Hair follicle dermal papilla cell (primary cell): ENCODE data around the gene PER1. TPM values are rescaled to one million over a fixed set of nuclear protein-coding genes. Genes with fewer than 3 reads are reported as not detected.

Experiments used
- total RNA-seq: library from RNA; depleted of rRNA; stranded (reverse); fragments of >200 nt; gene quantifications from 2 replicates; pipeline ENCODE4 v1.2.3, GENCODE V29; 2012

Gene PER1, protein sequence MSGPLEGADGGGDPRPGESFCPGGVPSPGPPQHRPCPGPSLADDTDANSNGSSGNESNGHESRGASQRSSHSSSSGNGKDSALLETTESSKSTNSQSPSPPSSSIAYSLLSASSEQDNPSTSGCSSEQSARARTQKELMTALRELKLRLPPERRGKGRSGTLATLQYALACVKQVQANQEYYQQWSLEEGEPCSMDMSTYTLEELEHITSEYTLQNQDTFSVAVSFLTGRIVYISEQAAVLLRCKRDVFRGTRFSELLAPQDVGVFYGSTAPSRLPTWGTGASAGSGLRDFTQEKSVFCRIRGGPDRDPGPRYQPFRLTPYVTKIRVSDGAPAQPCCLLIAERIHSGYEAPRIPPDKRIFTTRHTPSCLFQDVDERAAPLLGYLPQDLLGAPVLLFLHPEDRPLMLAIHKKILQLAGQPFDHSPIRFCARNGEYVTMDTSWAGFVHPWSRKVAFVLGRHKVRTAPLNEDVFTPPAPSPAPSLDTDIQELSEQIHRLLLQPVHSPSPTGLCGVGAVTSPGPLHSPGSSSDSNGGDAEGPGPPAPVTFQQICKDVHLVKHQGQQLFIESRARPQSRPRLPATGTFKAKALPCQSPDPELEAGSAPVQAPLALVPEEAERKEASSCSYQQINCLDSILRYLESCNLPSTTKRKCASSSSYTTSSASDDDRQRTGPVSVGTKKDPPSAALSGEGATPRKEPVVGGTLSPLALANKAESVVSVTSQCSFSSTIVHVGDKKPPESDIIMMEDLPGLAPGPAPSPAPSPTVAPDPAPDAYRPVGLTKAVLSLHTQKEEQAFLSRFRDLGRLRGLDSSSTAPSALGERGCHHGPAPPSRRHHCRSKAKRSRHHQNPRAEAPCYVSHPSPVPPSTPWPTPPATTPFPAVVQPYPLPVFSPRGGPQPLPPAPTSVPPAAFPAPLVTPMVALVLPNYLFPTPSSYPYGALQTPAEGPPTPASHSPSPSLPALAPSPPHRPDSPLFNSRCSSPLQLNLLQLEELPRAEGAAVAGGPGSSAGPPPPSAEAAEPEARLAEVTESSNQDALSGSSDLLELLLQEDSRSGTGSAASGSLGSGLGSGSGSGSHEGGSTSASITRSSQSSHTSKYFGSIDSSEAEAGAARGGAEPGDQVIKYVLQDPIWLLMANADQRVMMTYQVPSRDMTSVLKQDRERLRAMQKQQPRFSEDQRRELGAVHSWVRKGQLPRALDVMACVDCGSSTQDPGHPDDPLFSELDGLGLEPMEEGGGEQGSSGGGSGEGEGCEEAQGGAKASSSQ (N-terminal part only)
- 12.3 and 17.2 TPM in 2 replicates for total RNA-seq

DNA sequence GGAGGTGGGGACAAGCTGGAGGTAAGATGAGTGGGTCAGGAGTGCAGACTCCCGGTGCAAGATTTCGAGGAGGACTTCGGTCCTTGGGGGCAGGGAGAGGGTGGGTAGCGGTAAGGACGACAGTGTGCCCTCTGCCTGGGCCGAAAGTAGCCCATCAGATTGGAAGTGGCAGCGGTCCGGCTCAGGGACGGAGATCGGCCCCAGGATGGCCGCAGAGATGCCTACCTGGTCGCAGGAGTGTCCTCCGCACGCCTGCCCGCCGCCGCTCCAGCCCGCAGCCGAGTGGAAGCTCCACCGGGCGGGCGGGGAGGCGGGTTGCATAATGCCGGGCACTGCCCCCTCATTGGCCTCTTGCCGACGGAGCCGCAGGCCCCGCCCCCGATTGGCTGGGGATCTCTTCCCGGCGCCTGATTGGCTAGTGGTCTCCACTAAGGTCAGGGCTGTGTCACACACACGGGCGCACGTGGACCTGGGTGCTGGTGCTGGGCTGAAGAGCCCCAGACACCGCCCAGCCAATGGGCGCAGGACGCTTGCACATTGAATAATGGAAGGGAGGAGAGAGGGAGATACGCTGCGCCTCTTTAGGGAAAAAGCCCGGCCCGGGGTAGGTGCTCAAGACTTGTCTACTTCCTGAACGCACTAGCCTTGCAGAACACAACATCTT, at the start of gene PER1:
Gene PER1 (minus strand): TSS at position 293 of the 664 bp plus-strand sequence. CDS start 1,698 bp downstream, outside the sequence.

GRCh38 chr17:8189711-8190477, 37.7 kb upstream of the PER1 start, which contains the start of gene BORCS6:
Gene BORCS6 (minus strand): TSS chr17:8190180. CDS start chr17:8190140, 40 bp downstream.

GRCh38 chr17:8176197-8176940, 24.2 kb upstream of the PER1 start, which contains the start of gene TMEM107:
Gene TMEM107 (minus strand): TSS chr17:8176380. CDS start chr17:8176286, 94 bp downstream.

GRCh38 chr17:8162233-8162996, 10.2 kb upstream of the PER1 start, which contains the start of gene VAMP2:
Gene VAMP2 (minus strand): TSS chr17:8162948. CDS start chr17:8162879, 69 bp downstream.

DNA sequence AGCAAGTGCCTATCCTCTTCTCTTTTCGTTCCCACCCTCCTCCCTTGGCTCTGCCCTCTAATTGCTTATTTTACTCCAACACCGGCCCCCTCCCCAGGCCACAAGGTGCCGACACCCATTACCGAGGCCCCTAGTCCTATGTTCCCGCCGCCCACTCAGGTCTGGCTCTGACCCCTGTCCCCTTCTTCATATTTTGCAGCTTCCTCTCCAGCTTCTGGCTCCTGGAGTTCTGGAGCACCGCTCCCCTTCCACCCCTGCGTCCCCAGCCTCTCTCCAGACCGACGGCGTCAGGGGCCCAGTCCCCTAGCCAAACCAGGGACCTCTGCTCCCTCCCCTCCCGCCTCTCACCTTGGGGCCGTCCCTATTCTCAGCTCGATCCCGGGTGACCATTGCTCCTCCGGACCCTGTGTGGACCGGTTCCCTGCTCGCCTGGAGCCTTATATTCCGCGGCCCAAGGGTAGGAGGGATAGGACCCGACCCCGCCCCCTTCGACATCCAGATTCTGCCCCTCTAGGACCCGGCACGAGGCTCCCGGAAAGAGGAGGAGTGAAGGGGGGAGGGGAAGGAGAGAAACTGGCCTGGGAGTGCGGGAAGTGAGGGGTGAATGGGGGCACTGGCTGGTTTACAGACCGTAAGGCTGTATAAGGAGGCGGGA, 28.4 kb downstream of the PER1 start, which contains the start of gene HES7:
Gene HES7 (minus strand): TSS at position 412 of the 655 bp plus-strand sequence. CDS start 22 bp downstream, at position 390.

GRCh38 chr17:8117980-8118768, 34.0 kb downstream of the PER1 start, which contains the start of gene ALOXE3:
Gene ALOXE3 (minus strand): TSS chr17:8118514. CDS start chr17:8117990, 524 bp downstream.

Other genes starting within 250 kb of the PER1 start
- 1.3 and 4.2 TPM in 2 replicates for gene RNF227, start 236.1 kb downstream of the PER1 start, total RNA-seq
- 0.49 and 1.6 TPM in 2 replicates for gene KCNAB3, start 222.5 kb downstream of the PER1 start, total RNA-seq
- 39.1 and 42.9 TPM in 2 replicates for gene TRAPPC1, start 220.5 kb downstream of the PER1 start, total RNA-seq
- 22.2 and 23.3 TPM in 2 replicates for gene CNTROB, start 220.2 kb downstream of the PER1 start, total RNA-seq
- not detected in 2 replicates for gene GUCY2D, start 149.8 kb downstream of the PER1 start, total RNA-seq
- gene ALOX15B, start 113.3 kb downstream of the PER1 start, total RNA-seq, result not detected in 2 replicates
- 0.12 TPM in 1 of 2 replicates, not detected in the other for gene ALOX12B, start 64.7 kb downstream of the PER1 start, total RNA-seq
- gene ALOXE3, start 33.9 kb downstream of the PER1 start, total RNA-seq, result under 0.01 TPM in 1 of 2 replicates, not detected in the other
- gene HES7, start 28.3 kb downstream of the PER1 start, total RNA-seq, result 0.16 and 0.73 TPM in 2 replicates
- gene VAMP2, start 10.5 kb upstream of the PER1 start, total RNA-seq, result 4.4 and 5.5 TPM in 2 replicates
- 11.0 and 14.8 TPM in 2 replicates for gene TMEM107, start 24.0 kb upstream of the PER1 start, total RNA-seq
- gene BORCS6, start 37.8 kb upstream of the PER1 start, total RNA-seq, result 5.8 and 7.8 TPM in 2 replicates
- gene AURKB, start 58.2 kb upstream of the PER1 start, total RNA-seq, result 2.1 and 6.1 TPM in 2 replicates
- 6.6 and 8.8 TPM in 2 replicates for gene CTC1, start 95.7 kb upstream of the PER1 start, total RNA-seq
- 13.6 and 22.6 TPM in 2 replicates for gene PFAS, start 96.9 kb upstream of the PER1 start, total RNA-seq
- 11.5 and 15.5 TPM in 2 replicates for gene RANGRF, start 136.3 kb upstream of the PER1 start, total RNA-seq
- 0.81 and 1.2 TPM in 2 replicates for gene SLC25A35, start 143.0 kb upstream of the PER1 start, total RNA-seq
- not detected in 2 replicates for gene ARHGEF15, start 157.8 kb upstream of the PER1 start, total RNA-seq
- not detected in 2 replicates for gene ODF4, start 187.4 kb upstream of the PER1 start, total RNA-seq
- 1,352 and 1,970 TPM in 2 replicates for gene RPL26, start 230.8 kb upstream of the PER1 start, total RNA-seq
- gene RNF222, start 245.4 kb upstream of the PER1 start, total RNA-seq, result not detected in 2 replicates